GM12891 (cell line): Measurements from ENCODE around the gene PTGES3L.
A peak's percentile ranks its signal among the peaks of the same experiment; 100 is the strongest.
"Not testable (repeated sequence)": the region's sequence is repeated elsewhere in the genome, so short reads cannot be mapped to it uniquely, and the experiment has no call there.

Source experiments
- DNase-seq: peaks from one replicate; pipeline ENCODE4 v3.0.0; 2011; ENCODE audit warnings: low spot score; ENCODE audit not compliant: insufficient read length
- FAIRE-seq: peaks from 2 replicates; lab custom pipeline; 2011; peaks lifted over from hg19 to GRCh38; lab: Jason Lieb, UNC
- PAX5 ChIP-seq: IDR thresholded peaks from 2 replicates; pipeline ENCODE4 v1.6.1; 2011; ENCODE audit warnings: low read length, moderate library complexity, mild to moderate bottlenecking; ENCODE audit not compliant: insufficient read depth, severe bottlenecking
- POLR2A ChIP-seq: IDR thresholded peaks from 2 replicates; pipeline ENCODE4 v1.6.1; 2011; ENCODE audit warnings: low read depth, low read length, control low read depth
- POLR2AphosphoS5 ChIP-seq: IDR thresholded peaks from 2 replicates; pipeline ENCODE4 v1.6.1; 2011; ENCODE audit warnings: low read depth, low read length, control low read depth
- POU2F2 ChIP-seq: IDR thresholded peaks from 2 replicates; pipeline ENCODE4 v1.6.1; 2011; ENCODE audit warnings: low read depth, mild to moderate bottlenecking, control low read depth, low read length, moderate library complexity
- SPI1 ChIP-seq: IDR thresholded peaks from 2 replicates; pipeline ENCODE4 v1.6.1; 2011; ENCODE audit warnings: low read depth, low read length, control low read depth
- TAF1 ChIP-seq: IDR thresholded peaks from 2 replicates; pipeline ENCODE4 v1.6.1; 2011; ENCODE audit warnings: low read depth, low read length, control low read depth

The PTGES3L gene

GRCh38 chr17:43014649-43015542 is 35.0 kb upstream of the PTGES3L start:
- no peak for FAIRE-seq
- TF ChIP-seq TAF1 (no peak), POLR2A (no peak; the same call in 1 of the 2 replicates), PAX5 (no peak), POU2F2 (no peak), POLR2AphosphoS5 (no peak)
- no peak for DNase-seq

GRCh38 chr17:43014020-43014648 is 34.3 kb upstream of the PTGES3L start:
- DNase-seq (no peak), FAIRE-seq (no peak)
- TF ChIP-seq TAF1 (no peak), PAX5 (no peak), POLR2A (no peak), POLR2AphosphoS5 (no peak), SPI1 (no peak), POU2F2 (no peak)

GRCh38 chr17:43013296-43013695 is 33.4 kb upstream of the PTGES3L start:
- TF ChIP-seq PAX5 (no peak), POU2F2 (no peak), SPI1 (no peak), POLR2AphosphoS5 (no peak), POLR2A (no peak), TAF1 (no peak)
- DNase-seq (no peak), FAIRE-seq (no peak)

- no peak for FAIRE-seq
Observed at GRCh38 chr17:43011728-43012472, 32.0 kb upstream of the PTGES3L start.

GRCh38 chr17:43010667-43011308 is 30.9 kb upstream of the PTGES3L start:
- DNase-seq = no peak
- TF ChIP-seq PAX5 (no peak), POLR2A (no peak), SPI1 (no peak), POU2F2 (no peak), POLR2AphosphoS5 (no peak), TAF1 (no peak)
- no peak for FAIRE-seq

More at GRCh38 chr17:43011728-43012472, 32.0 kb upstream of the PTGES3L start:
- no peak for TF ChIP-seq POLR2A
- DNase-seq = no peak

- FAIRE-seq (peak; percentile 77), DNase-seq (peak; percentile 74)
- TF ChIP-seq POLR2AphosphoS5 (peak; percentile 74), POU2F2 (peak; percentile 14; the same call in 1 of the 2 replicates), TAF1 (peak; percentile 73; the same call in 1 of the 2 replicates), SPI1 (peak; percentile 41), PAX5 (no peak), POLR2A (peak; percentile 75)
Observed at GRCh38 chr17:43006639-43007551, 27.0 kb upstream of the PTGES3L start, which contains the start of gene IFI35. Gene IFI35, plus strand, starts transcription at chr17:43006784. Its CDS starts 164 bp downstream, at chr17:43006948.

GRCh38 chr17:43003542-43004172 is 23.8 kb upstream of the PTGES3L start:
- FAIRE-seq = no peak
- DNase-seq = no peak
- no peak for TF ChIP-seq TAF1
- TF ChIP-seq PAX5 = no peak
- no peak for TF ChIP-seq SPI1
- TF ChIP-seq POU2F2 = peak; percentile 68; the same call in 1 of the 2 replicates
- peak; percentile 80 for TF ChIP-seq POLR2AphosphoS5
- peak; percentile 86 for TF ChIP-seq POLR2A

- not testable (repeated sequence) for DNase-seq, FAIRE-seq
- TF ChIP-seq POU2F2 (0 out of 2 replicates have a peak, but pooled peaks have one; percentile 19), POLR2AphosphoS5 (peak; percentile 23; the same call in 1 of the 2 replicates), POLR2A (peak; percentile 40; the same call in 1 of the 2 replicates)
Observed at GRCh38 chr17:43000894-43001293, 21.0 kb upstream of the PTGES3L start.
